Left ventricle myocardium inferior (tissue), 1 donor: ENCODE data around the gene ASPHD2. TPM values are rescaled to one million over a fixed set of nuclear protein-coding genes. Genes with fewer than 3 reads are reported as not detected.

ENCODE experiments used
- DNase-seq: peaks from one replicate; pipeline ENCODE4 v3.0.0-alpha.2; 2020
- H3K27ac ChIP-seq: fragments of 200-600 bp; replicated peaks from 2 replicates; pipeline ENCODE4 v1.8.0; 2021
- H3K27me3 ChIP-seq: fragments of 200-600 bp; 2 replicates; pipeline ENCODE4 v1.8.0; 2021; ENCODE audit warnings: low read depth
- H3K36me3 ChIP-seq: fragments of 200-600 bp; 2 replicates; pipeline ENCODE4 v1.8.0; 2021
- H3K4me1 ChIP-seq: fragments of 200-600 bp; 2 replicates; pipeline ENCODE4 v1.8.0; 2021
- H3K4me3 ChIP-seq: fragments of 200-600 bp; 2 replicates; pipeline ENCODE4 v1.8.0; 2021; ENCODE audit warnings: mild to moderate bottlenecking, moderate library complexity
- H3K9me3 ChIP-seq: fragments of 200-600 bp; replicated peaks from 2 replicates; pipeline ENCODE4 v1.8.0; 2021
- intact Hi-C: fragments of 100-400 bp; cut with micrococcal nuclease; formaldehyde crosslinking; loops from one replicate; pipeline ENCODE4 v1.11.0; 2022
- total RNA-seq: library from RNA; stranded (reverse); fragmentation: NEBNext Ultra II Directional; extraction: Animal tissue kit (Norgen Biotek cat#: 25700); gene quantifications from one replicate; pipeline ENCODE4 v1.2.1, GENCODE V29; 2021
- TF ChIP-seq, protein P1 (sequence below): fragments of 200-600 bp; IDR thresholded peaks from 2 replicates; pipeline ENCODE4 v1.8.0; 2021; ENCODE audit warnings: antibody characterized with exemption, mild to moderate bottlenecking, borderline replicate concordance
- donor health status: DM: no; HTN: yes; CAD: no; lungs with severe emphysema.

Gene ASPHD2
- total RNA-seq, 1 donor from 2014 or later = 0.11 TPM

DNA sequence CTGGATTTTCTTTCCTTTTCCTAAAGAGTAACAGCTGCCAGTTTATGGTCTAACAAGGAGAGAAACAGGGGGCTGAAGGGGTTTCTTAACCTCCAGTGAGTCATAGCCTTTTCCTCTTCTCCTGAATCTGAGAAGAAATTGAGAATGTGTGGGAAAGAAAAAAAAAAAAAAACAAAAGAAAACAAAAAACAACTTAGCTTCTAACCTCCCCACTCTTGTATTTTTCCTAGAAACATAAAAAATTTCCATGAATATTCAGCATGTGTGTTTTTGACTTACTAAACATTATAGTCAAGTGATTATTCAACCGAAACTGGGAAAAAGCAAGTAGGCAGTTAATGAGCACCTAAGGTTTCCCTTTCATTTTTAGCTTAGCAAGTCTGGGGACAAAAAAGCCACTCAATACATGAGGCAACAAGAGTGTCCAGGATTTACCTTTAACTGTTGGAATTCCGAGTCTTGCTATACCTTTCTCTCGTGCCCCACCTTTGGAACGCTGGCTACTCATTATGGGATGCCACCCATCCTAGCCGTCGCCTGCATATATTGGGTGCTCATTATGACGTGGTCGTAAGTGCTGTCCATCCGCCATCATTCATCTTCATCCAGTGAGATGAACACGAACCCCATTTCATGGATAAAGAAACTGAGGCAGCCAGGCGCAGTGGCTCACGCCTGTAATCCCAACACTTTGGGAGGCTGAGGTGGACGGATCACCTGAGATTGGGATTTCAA, 2.4 kb downstream of the ASPHD2 start:
- DNase-seq = no peak
- TF ChIP-seq, protein P1, sequence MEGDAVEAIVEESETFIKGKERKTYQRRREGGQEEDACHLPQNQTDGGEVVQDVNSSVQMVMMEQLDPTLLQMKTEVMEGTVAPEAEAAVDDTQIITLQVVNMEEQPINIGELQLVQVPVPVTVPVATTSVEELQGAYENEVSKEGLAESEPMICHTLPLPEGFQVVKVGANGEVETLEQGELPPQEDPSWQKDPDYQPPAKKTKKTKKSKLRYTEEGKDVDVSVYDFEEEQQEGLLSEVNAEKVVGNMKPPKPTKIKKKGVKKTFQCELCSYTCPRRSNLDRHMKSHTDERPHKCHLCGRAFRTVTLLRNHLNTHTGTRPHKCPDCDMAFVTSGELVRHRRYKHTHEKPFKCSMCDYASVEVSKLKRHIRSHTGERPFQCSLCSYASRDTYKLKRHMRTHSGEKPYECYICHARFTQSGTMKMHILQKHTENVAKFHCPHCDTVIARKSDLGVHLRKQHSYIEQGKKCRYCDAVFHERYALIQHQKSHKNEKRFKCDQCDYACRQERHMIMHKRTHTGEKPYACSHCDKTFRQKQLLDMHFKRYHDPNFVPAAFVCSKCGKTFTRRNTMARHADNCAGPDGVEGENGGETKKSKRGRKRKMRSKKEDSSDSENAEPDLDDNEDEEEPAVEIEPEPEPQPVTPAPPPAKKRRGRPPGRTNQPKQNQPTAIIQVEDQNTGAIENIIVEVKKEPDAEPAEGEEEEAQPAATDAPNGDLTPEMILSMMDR = no peak
- Histone ChIP-seq H3K27ac (no peak overlapping the region), H3K9me3 (no peaks in the 10 kb centered on the region), H3K4me1 (peaks cover 12% of the 10 kb centered on the region), H3K4me3 (no peak overlapping the region), H3K36me3 (no peaks in the 10 kb centered on the region), H3K27me3 (peaks cover 64% of the 10 kb centered on the region)
- intact Hi-C loops = no loop called here

DNA sequence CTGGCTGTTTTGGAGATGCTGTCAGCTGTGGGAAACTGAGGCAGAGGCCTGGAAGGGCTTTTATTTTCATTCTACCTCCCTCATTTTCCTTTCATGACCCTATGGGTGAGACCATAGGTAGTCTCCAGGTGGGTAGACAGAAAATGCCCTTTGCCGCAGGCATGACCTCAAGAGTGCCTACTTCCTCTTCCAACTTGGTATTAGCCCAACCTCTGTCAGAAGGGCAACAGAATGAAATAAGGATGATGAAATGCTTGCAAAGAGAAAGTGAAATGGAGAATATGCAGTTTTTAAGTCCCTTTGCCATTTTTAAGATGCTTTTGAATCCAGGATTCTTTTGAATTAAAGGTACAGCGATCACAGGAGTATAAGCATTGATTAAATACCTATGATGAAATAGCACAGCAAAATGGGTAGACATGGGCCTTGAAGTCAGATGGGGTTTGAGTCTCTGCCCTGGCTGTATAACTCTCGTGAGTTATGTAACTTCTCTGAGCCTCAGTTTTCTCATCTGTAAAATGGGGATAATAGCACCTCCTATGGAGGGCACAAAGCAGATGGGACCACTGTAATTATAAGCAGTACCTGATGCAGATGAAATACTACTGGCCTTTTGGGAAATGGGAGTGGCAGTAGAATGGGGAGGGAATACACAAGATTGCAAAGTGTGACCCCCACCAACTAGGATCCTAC, 3.7 kb downstream of the ASPHD2 start:
- Histone ChIP-seq H3K27ac (no peak overlapping the region), H3K4me3 (no peak overlapping the region), H3K9me3 (no peaks in the 10 kb centered on the region), H3K4me1 (peaks cover 12% of the 10 kb centered on the region), H3K27me3 (peaks cover 64% of the 10 kb centered on the region), H3K36me3 (no peaks in the 10 kb centered on the region)
- DNase-seq = no peak
- intact Hi-C loops = no loop called here
- TF ChIP-seq, protein P1 = no peak

DNA sequence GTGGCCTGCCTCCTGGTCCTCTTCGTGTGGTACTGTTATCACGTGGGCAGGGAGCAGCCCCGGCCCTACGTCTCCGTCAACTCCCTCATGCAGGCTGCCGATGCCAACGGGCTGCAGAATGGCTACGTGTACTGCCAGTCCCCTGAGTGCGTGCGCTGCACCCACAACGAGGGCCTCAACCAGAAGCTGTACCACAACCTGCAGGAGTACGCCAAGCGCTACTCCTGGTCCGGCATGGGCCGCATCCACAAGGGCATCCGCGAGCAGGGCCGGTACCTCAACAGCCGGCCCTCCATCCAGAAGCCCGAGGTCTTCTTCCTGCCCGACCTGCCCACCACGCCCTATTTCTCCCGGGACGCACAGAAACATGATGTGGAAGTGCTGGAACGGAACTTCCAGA, 4.7 kb downstream of the ASPHD2 start:
- Histone ChIP-seq H3K27me3 (peaks cover 55% of the 10 kb centered on the region), H3K9me3 (no peaks in the 10 kb centered on the region), H3K4me1 (peaks cover 7% of the 10 kb centered on the region), H3K4me3 (no peak overlapping the region), H3K36me3 (no peaks in the 10 kb centered on the region), H3K27ac (no peak overlapping the region)
- no peak for DNase-seq
- intact Hi-C loops = no loop called here
- TF ChIP-seq, protein P1 = no peak

DNA sequence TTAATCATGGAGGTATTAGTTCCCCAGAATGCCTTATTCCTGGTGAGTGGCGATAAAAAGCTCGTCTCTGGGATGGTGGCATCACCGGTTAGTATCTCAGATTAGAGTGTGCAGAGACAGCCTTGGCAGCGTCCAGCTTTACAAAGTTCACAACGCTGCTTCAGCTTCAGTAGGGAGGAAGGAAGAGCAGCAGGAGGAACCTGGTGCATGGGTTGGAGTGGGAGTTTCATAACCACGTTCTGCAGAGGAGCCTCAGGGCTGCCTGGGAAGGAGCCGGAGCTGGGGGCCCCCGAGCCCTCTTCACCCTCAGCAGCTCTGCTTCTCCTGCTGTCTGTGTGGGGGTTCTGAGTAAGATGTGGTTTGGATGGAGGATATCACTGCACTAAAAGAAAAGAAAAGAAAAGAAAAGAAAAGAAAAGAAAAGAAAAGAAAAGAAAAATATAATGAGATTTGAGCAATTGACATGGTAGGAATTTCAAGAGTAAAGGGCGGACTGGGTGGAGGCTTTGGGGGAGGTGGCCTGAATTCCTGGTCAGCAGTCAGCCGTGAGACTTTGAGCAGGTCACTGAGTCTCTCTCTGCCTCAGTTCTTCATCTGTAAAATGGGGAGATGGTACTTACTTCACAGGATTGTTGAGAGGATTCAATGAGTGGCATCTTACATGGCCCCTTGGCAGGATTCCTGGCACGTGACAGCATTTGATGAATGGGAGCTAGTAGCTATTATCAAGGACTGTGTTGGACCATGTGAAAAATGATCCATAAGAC, 6.5 kb downstream of the ASPHD2 start:
- no peaks in the 10 kb centered on the region for H3K4me1 ChIP-seq
- H3K27me3 ChIP-seq = peaks cover 50% of the 10 kb centered on the region
- intact Hi-C loops = no loop called here
- DNase-seq = no peak
- H3K4me3 ChIP-seq = no peak overlapping the region
- H3K9me3 ChIP-seq = no peaks in the 10 kb centered on the region
- no peak overlapping the region for H3K27ac ChIP-seq
- TF ChIP-seq, protein P1 = no peak
- H3K36me3 ChIP-seq = no peaks in the 10 kb centered on the region

DNA sequence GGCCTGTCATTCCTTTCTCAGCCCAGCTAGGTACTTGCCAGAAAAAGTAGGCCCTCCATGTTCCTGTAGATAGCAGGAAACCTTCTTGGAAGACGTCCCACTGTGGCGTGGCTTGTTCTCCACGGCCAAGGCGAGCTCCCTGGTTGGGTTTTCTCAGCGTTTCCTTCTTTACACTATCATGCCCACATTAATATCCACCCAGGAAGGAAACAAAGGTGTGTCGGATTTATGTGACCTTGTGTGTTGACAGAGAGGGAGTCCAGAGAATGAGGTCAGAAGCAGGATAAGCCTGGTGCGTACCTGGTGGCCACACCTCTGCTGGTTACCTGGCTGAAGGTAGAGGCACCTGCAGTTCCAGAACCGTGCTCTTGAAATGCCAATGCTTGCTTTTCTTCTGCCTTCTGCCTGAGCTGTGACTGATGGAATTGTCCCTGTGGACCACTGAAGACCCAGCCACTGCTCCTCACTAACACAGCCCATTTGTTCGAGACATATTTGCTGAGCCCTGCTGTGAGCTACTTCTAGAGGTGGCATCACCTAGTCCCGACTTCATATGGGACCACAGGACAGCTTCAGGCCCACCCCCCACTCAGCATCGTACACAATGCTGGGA, 7.9 kb downstream of the ASPHD2 start:
- DNase-seq = no peak
- Histone ChIP-seq H3K36me3 (no peaks in the 10 kb centered on the region), H3K4me1 (no peaks in the 10 kb centered on the region), H3K27me3 (peaks cover 39% of the 10 kb centered on the region), H3K4me3 (no peak overlapping the region), H3K27ac (no peak overlapping the region), H3K9me3 (no peaks in the 10 kb centered on the region)
- TF ChIP-seq, protein P1 = no peak
- intact Hi-C loops = no loop called here
